Dendritic cell treated with granulocyte-macrophage colony-stimulating factor and Interleukin-4, amounts not matched to agents 40 ng/mL and 50 ng/mL, for 4 days (primary cell): ENCODE measurements around the gene MCU.
"Not testable (repeated sequence)": the region's sequence is repeated elsewhere in the genome, so short reads cannot be mapped to it uniquely, and the experiment has no call there.

Experiments used
- H3K27ac Mint-ChIP-seq: one replicate; pipeline ENCODE4 v1.8.0; 2022; ENCODE audit warnings: mild to moderate bottlenecking, mixed read lengths
- H3K27me3 Mint-ChIP-seq: one replicate; pipeline ENCODE4 v1.8.0; 2022; ENCODE audit warnings: mild to moderate bottlenecking, mixed read lengths
- H3K36me3 Mint-ChIP-seq: one replicate; pipeline ENCODE4 v1.8.0; 2022; ENCODE audit warnings: low read depth, mixed read lengths
- H3K4me1 Mint-ChIP-seq: one replicate; pipeline ENCODE4 v1.8.0; 2022; ENCODE audit warnings: low read depth, mixed read lengths
- H3K4me3 Mint-ChIP-seq: one replicate; pipeline ENCODE4 v1.8.0; 2022; ENCODE audit warnings: mild to moderate bottlenecking, moderate library complexity, mixed read lengths
- H3K9me3 Mint-ChIP-seq: one replicate; pipeline ENCODE4 v1.8.0; 2022; ENCODE audit warnings: mixed read lengths
- intact Hi-C: fragments of 100-400 bp; cut with micrococcal nuclease; formaldehyde crosslinking; loops from one replicate; pipeline ENCODE4 v1.15.0; 2022

MCU gene

DNA sequence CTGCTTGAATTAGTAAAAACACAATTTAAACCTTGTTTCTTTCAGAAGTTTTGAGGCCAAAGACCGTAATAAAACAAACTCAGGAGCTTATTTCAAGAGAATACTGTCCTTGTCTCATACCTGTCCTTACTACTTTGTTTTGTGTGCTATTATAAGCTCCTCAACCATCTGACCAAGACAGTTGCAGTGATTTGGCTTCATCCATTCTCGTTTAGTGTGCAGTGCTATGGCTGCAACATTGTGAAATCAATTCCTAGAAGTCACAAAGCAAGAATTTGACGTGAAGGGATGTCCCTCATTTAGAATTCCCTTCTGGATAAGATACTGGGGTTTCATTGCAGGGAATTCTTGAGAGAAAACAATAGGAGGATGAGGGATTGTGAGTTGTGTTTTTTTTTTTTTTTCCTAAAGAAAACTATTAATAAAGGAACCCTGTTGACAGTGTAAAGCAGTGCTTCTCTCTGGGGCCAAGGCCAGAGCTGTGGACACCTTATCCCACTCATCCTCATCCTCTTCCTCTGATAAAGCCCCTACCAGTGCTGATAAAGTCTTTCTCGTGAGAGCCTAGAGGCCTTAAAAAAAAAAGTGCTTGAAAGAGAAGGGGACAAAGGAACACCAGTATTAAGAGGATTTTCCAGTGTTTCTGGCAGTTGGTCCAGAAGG lies 201.3 kb downstream of the MCU start, which contains the start of gene OIT3:
Gene OIT3 (plus strand): TSS at position 604 of the 663 bp plus-strand sequence. CDS start 60 bp downstream, outside the sequence.
- intact Hi-C loops = no loop called here
- no peak within 1 kb of the TSS for H3K27ac Mint-ChIP-seq
- no peaks in the 10 kb centered on the region for H3K9me3 Mint-ChIP-seq

DNA sequence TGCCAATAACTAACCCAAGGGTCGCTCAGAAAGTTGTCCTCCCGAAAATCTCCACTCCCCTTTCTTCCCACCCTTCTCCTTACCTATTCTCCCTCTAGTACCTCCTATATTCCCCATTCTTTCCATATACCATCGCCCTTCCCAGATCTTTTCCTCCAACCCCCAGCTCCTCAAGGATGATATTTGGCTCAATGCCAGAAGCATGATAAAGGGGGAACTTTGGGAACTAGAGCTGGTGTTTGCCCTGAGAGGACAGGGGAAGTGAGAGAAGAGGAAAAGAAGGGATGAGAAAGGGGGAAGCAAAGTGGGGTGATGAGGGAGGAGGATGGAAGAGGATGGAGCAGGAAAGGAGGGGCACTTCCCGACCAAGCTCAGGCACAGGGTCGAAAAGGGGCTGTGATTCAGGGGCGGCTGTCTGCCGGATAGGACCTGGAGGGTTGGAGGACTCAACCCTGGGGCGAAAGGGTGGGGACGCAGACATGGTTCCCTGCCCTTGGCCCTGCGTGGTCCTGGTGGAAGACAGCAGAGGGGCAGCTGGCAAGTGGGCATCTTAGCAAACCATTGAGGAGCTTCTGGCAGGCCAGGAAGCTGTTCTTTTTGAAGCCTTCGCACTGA lies 203.4 kb downstream of the MCU start:
- Mint-ChIP-seq H3K36me3 (no peaks in the 10 kb centered on the region), H3K9me3 (no peaks in the 10 kb centered on the region), H3K27me3 (peaks cover 3% of the 10 kb centered on the region), H3K27ac (no peak overlapping the region), H3K4me1 (peaks cover 11% of the 10 kb centered on the region), H3K4me3 (no peak overlapping the region)
- intact Hi-C loops = no loop called here

More for the DNA sequence above, 201.3 kb downstream of the MCU start, which contains the start of gene OIT3:
- Mint-ChIP-seq H3K4me3 (no peak within 1 kb of the TSS), H3K36me3 (peaks cover 6% of the 10 kb centered on the region), H3K4me1 (peaks cover 11% of the 10 kb centered on the region), H3K27me3 (peaks cover 3% of the 10 kb centered on the region)

DNA sequence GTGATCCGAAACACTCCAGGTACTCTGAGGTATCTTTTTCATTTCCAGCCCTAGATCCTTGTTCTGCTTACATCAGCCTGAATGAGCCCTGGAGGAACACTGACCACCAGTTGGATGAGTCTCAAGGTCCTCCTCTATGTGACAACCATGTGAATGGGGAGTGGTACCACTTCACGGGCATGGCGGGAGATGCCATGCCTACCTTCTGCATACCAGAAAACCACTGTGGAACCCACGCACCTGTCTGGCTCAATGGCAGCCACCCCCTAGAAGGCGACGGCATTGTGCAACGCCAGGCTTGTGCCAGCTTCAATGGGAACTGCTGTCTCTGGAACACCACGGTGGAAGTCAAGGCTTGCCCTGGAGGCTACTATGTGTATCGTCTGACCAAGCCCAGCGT lies 206.7 kb downstream of the MCU start:
- no peak overlapping the region for H3K4me3 Mint-ChIP-seq
- intact Hi-C loops = no loop called here
- no peaks in the 10 kb centered on the region for H3K36me3 Mint-ChIP-seq

DNA sequence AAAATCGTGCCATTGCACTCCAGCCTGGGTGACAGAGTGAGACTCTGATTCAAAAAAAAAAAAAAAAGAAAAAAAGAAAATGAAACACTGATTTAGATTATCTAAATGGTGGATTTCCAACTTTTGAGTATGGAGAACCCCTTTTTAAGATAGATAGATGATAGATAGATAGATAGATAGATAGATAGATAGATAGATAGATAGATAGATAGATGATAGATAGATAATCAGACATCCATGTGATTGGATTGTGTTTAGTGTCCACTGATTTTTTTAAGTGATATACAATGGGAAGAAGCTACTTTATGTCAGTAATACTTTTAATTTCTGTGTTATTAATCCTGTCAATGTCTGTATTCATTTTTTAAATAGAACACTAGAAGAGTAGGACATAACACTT lies 207.6 kb downstream of the MCU start:
- intact Hi-C loops = no loop called here
- peaks cover 2% of the 10 kb centered on the region for H3K27me3 Mint-ChIP-seq
- H3K27ac Mint-ChIP-seq = no peak overlapping the region
- H3K36me3 Mint-ChIP-seq = no peaks in the 10 kb centered on the region
- no peak overlapping the region for H3K4me3 Mint-ChIP-seq
- H3K9me3 Mint-ChIP-seq = peaks cover 2% of the 10 kb centered on the region
- H3K4me1 Mint-ChIP-seq = peaks cover 20% of the 10 kb centered on the region

More for the DNA sequence above, 206.7 kb downstream of the MCU start:
- Mint-ChIP-seq H3K9me3 (no peaks in the 10 kb centered on the region), H3K4me1 (peaks cover 11% of the 10 kb centered on the region), H3K27ac (no peak overlapping the region), H3K27me3 (peaks cover 2% of the 10 kb centered on the region)

DNA sequence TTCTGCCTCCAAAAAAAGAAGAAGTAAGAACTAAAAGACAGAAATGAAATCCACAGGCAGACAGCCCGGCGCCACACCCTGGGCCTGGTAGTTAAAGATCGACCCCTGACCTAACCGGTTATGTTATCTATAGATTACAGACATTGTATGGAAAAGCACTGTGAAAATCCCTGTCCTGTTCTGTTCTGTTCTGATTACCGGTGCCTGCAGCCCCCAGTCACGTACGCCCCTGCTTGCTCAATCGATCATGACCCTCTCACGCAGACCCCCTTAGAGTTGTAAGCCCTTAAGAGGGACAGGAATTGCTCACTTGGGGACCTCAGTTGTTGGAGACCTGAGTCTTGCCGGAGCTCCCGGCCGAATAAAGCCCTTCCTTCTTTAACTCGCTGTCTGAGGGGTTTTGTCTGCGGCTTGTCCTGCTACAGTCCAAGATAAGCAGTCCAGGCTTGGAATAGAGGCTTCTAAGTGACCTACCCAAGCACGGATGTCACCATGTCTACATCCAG lies 212.1 kb downstream of the MCU start:
- H3K27me3 Mint-ChIP-seq, H3K9me3 Mint-ChIP-seq, intact Hi-C loops, H3K36me3 Mint-ChIP-seq, H3K4me3 Mint-ChIP-seq: not testable (repeated sequence)
- Mint-ChIP-seq H3K4me1 (peaks cover 22% of the 10 kb centered on the region), H3K27ac (peak overlapping the region; percentile 41)

DNA sequence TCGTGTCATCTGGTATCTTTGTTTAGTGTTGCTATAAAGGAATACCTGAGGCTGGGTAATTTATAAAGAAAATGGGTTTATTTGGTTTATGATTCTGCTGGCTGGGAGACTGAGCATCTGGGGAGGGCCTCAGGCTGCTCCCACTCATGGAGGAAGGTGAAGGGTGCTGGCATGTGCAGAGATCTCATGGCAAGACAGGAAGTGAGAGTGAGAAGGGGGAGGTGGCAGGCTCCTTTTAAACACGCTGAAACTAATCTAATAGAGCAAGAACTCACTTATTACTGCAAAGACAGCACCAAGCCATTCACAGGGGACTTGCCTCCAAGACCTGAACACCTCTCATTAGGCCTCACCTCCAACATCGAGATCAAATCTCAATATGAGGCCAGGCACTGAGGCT lies 212.9 kb downstream of the MCU start:
- peaks cover 8% of the 10 kb centered on the region for H3K9me3 Mint-ChIP-seq
- peak overlapping the region; percentile 41 for H3K27ac Mint-ChIP-seq
- intact Hi-C loops = no loop called here
- H3K4me3 Mint-ChIP-seq = no peak overlapping the region
- no peaks in the 10 kb centered on the region for H3K27me3 Mint-ChIP-seq
- peaks cover 22% of the 10 kb centered on the region for H3K4me1 Mint-ChIP-seq
- no peaks in the 10 kb centered on the region for H3K36me3 Mint-ChIP-seq

DNA sequence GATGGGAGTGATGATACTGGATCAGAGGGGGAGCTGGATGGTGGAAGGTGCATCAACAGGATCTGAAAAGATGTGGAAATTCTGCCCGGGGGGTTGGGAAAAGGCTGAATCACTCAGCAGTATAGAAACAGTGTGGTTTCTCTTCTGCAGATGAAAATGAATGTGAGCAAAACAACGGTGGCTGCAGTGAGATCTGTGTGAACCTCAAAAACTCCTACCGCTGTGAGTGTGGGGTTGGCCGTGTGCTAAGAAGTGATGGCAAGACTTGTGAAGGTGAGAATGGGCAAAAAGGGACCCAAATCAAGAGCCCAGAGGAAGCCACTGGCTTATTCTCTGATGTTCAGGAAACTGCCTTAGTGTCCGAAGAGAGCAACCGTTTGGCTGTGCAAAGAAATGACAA lies 214.5 kb downstream of the MCU start:
- intact Hi-C loops = no loop called here
- Mint-ChIP-seq H3K9me3 (peaks cover 8% of the 10 kb centered on the region), H3K4me3 (no peak overlapping the region), H3K27ac (no peak overlapping the region), H3K4me1 (peaks cover 22% of the 10 kb centered on the region), H3K36me3 (no peaks in the 10 kb centered on the region), H3K27me3 (no peaks in the 10 kb centered on the region)

DNA sequence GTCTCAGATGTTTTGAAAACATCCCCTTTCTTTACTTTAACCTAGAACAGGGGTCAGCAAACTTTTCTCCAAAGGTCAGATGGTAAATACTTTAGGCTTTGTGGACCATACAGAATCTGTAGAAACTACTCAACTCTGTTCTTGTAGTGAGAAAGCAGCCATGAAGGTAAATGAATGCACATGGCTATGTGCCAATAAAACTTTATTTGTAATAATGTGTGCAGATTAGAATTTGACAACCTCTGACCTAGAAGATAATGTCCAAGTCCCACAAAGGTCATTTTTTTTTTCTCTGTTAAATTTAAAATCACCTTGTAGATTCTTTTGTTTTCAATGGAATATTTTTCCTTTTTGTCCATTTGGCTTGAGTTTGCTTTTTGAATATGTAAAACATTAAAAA lies 218.8 kb downstream of the MCU start:
- Mint-ChIP-seq H3K27ac (no peak overlapping the region), H3K4me3 (no peak overlapping the region), H3K4me1 (peaks cover 5% of the 10 kb centered on the region), H3K36me3 (no peaks in the 10 kb centered on the region), H3K9me3 (no peaks in the 10 kb centered on the region), H3K27me3 (no peaks in the 10 kb centered on the region)
- intact Hi-C loops = no loop called here

DNA sequence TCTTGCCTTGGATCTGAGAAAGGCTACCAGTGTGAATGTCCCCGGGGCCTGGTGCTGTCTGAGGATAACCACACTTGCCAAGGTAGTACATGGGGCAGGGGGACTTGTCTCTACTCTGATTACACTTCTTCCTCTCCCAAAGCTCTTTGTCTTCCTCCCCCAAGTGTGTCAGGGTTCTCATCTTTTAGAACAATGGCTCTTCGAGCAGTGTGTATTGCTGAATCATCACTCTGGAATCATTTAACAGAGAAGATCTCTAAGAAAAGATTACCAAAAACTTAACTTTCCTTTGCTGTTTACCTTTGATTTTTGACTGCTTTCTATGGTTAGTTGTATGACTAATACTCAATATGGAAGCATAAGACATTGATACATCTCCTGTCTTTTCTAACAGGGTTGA lies 219.8 kb downstream of the MCU start:
- Mint-ChIP-seq H3K27me3 (no peaks in the 10 kb centered on the region), H3K4me1 (no peaks in the 10 kb centered on the region), H3K4me3 (no peak overlapping the region), H3K27ac (no peak overlapping the region), H3K9me3 (no peaks in the 10 kb centered on the region), H3K36me3 (no peaks in the 10 kb centered on the region)
- intact Hi-C loops = no loop called here

DNA sequence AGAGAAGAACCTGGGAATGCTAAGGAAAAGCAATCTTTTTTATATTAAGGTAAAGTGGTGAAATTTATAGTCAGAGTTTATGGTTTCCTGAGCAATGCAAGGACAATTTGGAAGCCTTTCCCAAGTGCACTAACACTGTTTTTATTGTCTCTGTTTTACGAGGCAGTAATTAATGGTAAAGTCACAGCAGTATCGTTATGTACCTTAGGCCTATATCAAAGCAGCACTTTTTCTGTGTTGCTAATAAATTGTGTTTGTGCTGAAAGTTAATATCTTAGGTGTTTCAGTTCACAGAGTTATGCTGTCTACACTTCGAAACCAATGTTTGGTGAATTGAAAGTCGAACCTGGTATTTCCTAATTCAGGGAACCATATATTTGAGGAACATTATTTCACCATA lies 220.8 kb downstream of the MCU start:
- no peak overlapping the region for H3K27ac Mint-ChIP-seq
- H3K4me3 Mint-ChIP-seq = no peak overlapping the region
- intact Hi-C loops = no loop called here

DNA sequence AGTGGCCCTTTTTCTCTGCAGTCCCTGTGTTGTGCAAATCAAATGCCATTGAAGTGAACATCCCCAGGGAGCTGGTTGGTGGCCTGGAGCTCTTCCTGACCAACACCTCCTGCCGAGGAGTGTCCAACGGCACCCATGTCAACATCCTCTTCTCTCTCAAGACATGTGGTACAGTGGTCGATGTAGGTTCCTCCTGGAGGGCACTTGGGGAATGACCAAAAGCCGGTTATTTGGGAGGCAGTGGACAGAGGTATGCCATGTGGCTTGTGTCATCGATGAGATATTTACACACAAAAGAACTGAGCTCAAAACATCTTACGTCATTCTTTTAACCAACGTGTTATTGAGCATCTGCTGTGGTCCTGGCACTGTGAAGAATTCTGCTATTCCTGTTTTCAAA lies 221.3 kb downstream of the MCU start:
- no peaks in the 10 kb centered on the region for H3K36me3 Mint-ChIP-seq
- no peaks in the 10 kb centered on the region for H3K9me3 Mint-ChIP-seq
- no peak overlapping the region for H3K27ac Mint-ChIP-seq
- no peaks in the 10 kb centered on the region for H3K27me3 Mint-ChIP-seq
- peaks cover 7% of the 10 kb centered on the region for H3K4me1 Mint-ChIP-seq
- no peak overlapping the region for H3K4me3 Mint-ChIP-seq
- intact Hi-C loops = no loop called here

More for the DNA sequence above, 220.8 kb downstream of the MCU start:
- no peaks in the 10 kb centered on the region for H3K27me3 Mint-ChIP-seq
- no peaks in the 10 kb centered on the region for H3K36me3 Mint-ChIP-seq
- H3K9me3 Mint-ChIP-seq = no peaks in the 10 kb centered on the region
- H3K4me1 Mint-ChIP-seq = peaks cover 1% of the 10 kb centered on the region

DNA sequence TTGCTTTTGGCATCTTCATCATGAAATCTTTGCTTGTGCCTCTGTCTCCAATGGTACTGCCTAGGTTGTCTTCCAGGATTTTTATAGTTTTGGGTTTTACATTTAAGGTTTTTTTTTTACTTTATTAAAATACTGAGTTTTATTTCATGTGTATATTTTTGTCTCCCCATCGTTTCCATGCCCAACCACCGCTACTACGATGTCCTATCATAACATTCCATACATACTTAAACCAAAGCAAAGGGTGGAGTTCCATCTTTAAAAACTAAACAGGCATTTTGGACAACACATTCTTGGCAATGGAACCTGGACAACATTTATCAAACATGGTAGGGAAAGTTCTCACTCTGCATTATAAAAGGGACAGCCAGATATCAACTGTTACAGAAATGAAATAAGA lies 225.3 kb downstream of the MCU start:
- H3K36me3 Mint-ChIP-seq, H3K27ac Mint-ChIP-seq, intact Hi-C loops, H3K4me3 Mint-ChIP-seq: not testable (repeated sequence)
- H3K9me3 Mint-ChIP-seq = peaks cover 22% of the 10 kb centered on the region
- H3K27me3 Mint-ChIP-seq = peaks cover 12% of the 10 kb centered on the region
- H3K4me1 Mint-ChIP-seq = peaks cover 18% of the 10 kb centered on the region

DNA sequence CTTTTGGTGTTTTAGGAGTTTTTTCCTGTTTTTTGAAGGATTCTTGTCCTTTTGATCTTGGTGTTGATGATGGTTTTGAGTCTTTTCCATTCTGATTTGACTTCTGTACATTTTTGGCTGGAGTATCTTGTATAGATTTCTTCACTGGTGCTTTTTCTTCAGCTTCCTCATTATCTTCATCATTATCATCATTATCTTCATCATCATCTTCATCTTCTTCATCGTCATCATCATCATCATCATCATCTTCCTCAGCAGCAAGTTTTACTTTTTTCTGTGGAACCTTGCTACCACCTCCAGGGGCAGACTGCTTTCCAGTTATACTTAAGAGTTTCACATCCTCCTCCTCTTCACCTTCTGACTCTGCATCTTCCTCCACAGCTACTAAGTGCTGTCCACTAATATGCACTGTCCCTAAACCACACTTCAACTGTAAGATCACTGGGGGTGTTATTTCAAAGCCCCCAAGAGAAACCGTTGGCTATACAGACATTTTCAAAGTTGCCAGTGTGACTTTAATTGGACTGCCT lies 225.9 kb downstream of the MCU start:
- H3K36me3 Mint-ChIP-seq, H3K4me3 Mint-ChIP-seq, intact Hi-C loops, H3K27ac Mint-ChIP-seq: not testable (repeated sequence)
- H3K9me3 Mint-ChIP-seq = peaks cover 26% of the 10 kb centered on the region
- H3K4me1 Mint-ChIP-seq = peaks cover 18% of the 10 kb centered on the region
- H3K27me3 Mint-ChIP-seq = peaks cover 13% of the 10 kb centered on the region

DNA sequence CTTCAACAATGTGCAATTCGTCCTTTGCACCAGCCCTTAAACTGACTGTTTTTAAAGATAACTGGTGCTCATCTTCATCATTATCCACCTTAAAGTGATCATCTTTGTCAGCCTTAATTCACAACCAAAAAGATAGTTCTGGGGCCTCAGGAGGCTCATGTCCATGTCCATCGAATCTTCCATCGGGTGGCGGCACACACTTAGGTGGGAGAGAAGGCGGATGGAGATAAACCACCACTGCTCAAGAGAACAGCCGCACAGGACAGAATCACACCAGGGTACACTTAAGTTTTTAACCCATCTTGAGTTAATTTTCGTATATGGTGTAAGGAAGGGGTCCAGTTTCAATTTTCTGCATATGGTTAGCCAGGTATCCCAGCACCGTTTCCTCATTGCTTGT lies 226.4 kb downstream of the MCU start:
- no peak overlapping the region for H3K4me3 Mint-ChIP-seq
- peaks cover 18% of the 10 kb centered on the region for H3K4me1 Mint-ChIP-seq
- intact Hi-C loops = no loop called here
- no peak overlapping the region for H3K27ac Mint-ChIP-seq
- peaks cover 26% of the 10 kb centered on the region for H3K9me3 Mint-ChIP-seq
- H3K36me3 Mint-ChIP-seq = no peaks in the 10 kb centered on the region
- H3K27me3 Mint-ChIP-seq = peaks cover 13% of the 10 kb centered on the region
